ENCODE results near the gene DCAKD.
"Not testable (repeated sequence)": the region's sequence is repeated elsewhere in the genome, so short reads cannot be mapped to it uniquely, and the experiment has no call there.

The DCAKD gene

DNA sequence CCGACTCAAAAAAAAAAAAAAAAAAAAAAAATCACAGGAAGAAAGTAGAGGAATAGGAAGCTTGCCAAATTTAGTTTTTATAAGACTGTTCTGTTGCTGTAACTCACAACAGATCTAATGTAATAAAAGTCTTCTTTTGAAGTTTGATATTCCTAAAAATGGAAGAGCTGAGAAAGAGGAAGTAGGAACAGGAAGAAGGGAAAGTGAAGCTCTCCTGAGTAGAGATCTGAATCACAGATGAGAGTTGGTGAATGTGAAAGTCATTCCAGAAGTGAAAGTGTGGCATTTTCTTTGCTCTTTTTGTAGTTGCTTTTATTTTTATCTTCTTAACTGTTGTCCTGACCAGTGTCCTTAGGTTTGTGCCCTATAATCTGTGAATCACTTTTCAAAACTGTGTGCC is 11.8 kb upstream of the DCAKD start:
- no peak for DNase-seq

DNA sequence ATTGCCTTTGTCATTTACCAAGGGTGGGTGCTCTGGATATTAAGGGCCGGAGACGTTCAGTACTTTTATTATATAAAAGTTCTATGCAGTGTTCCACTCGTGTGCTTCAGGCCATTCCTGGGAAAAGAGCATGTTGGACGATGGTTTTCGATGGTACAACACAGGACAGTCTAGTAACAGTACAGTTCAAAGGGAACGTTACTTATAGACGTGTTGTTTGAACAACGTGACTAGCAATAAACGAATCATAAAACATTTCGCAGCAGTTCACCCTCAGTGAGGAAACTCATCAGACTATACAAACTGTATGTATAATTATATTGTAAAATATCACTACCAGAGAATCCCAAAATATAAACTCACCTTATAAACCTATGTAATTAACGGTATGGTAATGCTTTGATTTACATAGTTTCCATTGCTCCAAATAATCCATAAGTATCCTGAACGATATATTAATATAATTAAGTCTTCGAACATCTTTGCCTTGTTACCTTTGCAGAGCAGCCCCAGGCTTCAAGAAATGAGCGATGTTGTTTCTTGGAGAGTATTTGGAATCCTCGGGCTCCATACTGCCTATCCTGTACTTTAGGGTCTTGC is 10.3 kb upstream of the DCAKD start:
- DNase-seq, result no peak

DNA sequence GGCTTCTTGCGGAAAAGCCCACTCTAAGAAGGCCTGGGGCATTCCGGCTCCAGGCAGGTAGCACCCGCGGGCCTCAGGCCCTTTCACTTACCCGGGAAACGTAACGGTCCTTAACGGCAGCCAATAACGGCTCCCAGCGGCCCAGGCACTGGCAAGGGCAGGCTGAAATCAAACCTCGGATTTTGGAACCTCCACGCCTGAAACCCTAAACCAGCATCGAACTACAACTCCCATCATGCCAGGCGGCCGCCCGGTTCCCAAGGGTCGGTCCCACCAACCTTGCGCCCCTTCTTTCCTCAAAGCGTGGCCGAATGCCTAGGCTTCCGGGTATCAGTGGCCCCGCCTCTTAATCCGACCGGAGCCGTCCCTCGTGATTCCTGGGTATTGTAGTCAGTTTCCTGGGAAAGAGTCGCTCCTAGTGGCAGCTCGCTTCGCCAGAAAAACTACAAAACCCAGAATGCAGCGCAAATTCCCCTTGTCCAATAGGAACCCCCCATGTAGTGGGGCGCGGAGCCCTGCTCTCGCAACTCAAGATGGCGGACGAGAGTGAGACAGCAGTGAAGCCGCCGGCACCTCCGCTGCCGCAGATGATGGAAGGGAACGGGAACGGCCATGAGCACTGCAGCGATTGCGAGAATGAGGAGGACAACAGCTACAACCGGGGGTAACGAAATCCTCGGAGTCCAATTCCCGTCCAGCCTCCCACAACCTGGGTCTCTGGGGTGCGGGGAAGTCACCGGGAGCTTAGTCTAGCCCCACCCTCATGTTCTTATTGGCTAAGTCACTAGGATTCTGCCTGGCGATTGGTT is 9.6 kb upstream of the DCAKD start, which contains the start of gene NMT1:
TSS of gene NMT1 (plus strand) at position 521 of the 809 bp plus-strand sequence. CDS start at position 534, 13 bp downstream.
- DNase-seq, result peak; percentile 97

DNA sequence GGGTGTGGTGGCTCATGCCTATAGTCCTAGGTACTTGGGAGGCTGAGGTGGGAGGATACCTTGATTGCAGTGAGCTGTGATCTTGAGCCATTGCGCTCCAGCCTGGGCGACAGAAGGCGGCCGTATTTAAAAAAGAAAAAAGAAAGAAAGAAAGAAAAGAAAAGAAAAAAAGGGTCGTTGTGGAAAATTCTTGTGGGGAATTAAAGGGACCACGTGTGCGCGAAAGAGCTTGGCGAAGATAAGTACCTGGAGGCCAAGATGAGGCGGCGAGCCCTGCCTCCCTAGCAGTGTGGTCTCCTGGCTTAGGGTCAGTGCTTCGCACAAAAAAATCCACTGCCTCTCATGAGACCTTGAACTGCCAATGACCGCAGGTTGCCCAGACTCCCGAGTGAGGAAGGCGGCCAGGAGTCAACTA is 9.0 kb upstream of the DCAKD start:
- DNase-seq, result no peak

GRCh38 chr17:45052052-45052772 is 780 bp upstream of the DCAKD start:
- DNase-seq, result peak; percentile 5

DNA sequence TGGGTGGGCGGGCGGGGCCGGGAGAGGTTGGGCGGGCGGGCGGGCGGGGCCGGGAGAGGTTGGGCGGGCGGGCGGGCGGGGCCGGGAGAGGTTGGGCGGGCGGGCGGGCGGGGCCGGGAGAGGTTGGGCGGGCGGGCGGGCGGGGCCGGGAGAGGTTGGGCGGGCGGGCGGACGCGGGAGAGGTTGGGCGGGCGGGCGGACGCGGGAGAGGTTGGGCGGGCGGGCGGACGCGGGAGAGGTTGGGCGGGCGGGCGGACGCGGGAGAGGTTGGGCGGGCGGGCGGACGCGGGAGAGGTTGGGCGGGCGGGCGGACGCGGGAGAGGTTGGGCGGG is 254 bp upstream of the DCAKD start:
- not testable (repeated sequence) for DNase-seq

DNA sequence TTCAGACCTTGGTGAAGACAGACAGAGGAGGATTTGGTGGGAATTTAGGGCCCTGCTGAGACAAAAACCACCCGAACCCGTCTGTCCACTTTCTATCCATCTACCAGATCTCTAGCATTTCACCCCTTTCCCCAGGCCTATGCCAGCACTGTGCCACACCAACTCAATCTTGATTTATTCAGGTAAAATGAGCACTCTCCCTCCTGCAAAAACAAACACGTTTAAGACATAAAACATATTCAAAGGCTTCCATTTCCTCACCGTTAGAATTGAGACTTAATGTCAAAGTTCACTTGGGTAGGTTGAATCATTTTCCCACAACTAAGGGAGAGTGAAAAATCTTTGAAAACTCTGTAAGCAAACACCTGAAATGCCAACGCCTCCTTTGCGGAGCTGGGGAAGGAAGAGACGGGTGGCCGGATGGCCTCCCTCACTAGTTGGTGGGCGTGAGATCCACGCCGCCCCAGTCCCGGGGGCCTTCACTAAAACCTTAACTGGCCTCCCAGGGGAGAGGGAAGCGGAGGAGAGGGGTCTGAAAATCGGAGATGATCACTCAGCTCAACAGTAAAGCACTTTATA is 862 bp downstream of the DCAKD start:
- peak; percentile 4 for DNase-seq

- no peak for DNase-seq
These were observed 2.5 kb downstream of the DCAKD start for GRCh38 chr17:45048795-45049563.

DNA sequence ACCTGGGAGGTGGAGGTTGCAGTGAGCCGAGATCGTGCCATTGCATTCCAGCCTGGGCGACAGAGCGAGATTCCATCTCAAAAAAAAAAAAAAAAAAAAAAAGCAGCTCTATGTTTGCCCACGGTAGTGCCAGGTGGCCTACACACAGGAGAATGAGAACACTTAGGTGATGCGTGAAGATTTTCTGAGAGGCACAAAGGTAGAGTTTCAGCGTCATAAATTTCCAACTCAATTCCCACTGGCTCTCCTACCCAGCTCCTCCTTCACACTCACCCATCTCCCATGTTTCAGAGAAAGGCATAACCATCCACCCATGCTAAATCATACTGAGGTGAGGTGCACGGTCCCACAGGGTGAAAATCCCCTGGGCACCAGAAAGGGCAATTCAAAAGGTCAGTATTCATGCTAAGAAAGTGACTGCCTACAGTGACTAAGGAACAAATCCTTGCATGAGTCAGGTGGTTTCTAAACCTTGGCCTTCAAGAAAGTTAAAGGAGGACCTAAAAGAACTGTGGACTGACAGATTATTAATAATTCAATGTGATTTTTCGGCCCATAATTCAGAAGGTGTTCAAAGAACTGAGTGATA is 4.8 kb downstream of the DCAKD start:
- DNase-seq, result no peak

- no peak for DNase-seq
These were observed 7.5 kb downstream of the DCAKD start for GRCh38 chr17:45043813-45044540.

GRCh38 chr17:45042346-45043120 is 8.9 kb downstream of the DCAKD start:
- DNase-seq, result no peak

DNA sequence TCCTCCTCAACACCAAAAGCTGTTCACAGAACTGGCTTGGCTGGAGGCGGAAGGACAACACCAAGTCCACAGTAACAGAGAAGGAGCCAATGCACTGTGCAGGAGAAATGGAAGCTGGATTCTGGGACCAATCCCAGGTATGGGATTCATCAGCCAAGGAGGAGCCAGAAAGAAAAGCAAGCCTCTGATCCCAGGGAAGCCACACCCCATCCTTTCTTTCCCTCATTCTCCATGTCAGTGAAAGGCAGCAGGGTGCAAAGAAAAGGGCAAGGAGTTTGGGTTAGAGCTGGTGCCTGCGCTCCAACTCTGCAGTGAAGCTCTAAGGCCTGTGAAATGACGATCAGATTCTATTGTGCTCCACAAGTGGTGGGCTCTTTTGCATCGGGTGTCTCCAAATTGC is 11.0 kb downstream of the DCAKD start:
- DNase-seq, result no peak

GRCh38 chr17:45038728-45039634 is 12.5 kb downstream of the DCAKD start:
- no peak for DNase-seq

GRCh38 chr17:45036691-45037090 is 14.7 kb downstream of the DCAKD start:
- DNase-seq, result no peak

- no peak for DNase-seq
These were observed 15.6 kb downstream of the DCAKD start for GRCh38 chr17:45035848-45036247.

GRCh38 chr17:45034599-45034998 is 16.8 kb downstream of the DCAKD start:
- DNase-seq, result no peak

GRCh38 chr17:45032174-45032541 is 19.3 kb downstream of the DCAKD start:
- DNase-seq, result no peak

DNA sequence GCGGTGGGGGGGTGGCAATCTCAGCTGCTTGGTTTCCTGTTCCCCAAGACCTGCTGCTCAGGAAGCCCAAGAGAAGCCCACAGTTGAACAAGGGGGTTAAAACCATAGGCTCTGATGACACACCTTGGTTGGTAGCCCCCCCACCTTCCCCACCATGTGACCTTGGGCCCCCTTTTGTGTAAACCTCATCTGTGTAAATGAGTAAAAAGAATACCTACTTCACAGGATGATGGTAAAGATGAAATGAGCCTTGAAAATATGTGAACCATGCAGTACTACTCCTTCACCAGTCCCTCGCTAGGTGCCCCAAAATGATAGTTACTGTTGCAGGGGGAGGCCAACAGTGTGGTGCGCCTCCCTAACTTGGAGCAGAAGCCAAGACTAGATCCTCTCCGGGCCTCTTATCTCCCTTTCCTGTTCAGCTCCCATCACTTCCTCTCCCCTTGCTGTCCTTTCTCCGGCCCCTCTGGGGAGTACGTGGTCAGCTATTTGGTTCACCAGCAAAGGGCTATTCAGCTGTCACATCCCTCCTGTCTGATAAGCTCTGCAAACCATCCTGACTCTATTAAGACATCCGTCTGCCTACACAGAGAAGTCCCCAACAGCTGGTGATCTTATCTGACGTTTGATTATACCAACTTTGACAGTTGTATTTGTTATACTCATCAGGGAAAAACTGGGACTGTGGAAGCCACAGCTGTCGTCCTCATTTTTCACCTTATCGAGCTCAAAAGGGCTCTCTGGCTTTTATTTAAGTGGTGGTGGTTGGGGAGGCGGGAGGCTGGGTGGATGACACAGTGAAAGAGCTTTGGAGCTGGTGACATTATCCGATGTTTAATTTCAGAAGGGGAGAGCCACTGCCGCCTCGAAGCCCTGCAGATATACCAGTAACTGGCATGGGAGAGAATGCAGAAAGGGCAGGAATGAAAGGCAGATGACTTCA is 19.9 kb downstream of the DCAKD start:
- no peak for DNase-seq

GRCh38 chr17:45030733-45031132 is 20.7 kb downstream of the DCAKD start:
- no peak for DNase-seq
